GM19043 (cell line): ENCODE measurements around the gene PFDN6.
"Not testable (repeated sequence)": the region's sequence is repeated elsewhere in the genome, so short reads cannot be mapped to it uniquely, and the experiment has no call there.

ENCODE experiments used
- ATAC-seq: cut with Tn5 transposase; IDR thresholded peaks from one replicate; pipeline ENCODE4 v1.9.1; 2021; ENCODE audit warnings: low read depth; ENCODE audit not compliant: unreplicated experiment

The PFDN6 gene

GRCh38 chr6:33273129-33273923 lies 16.1 kb upstream of the PFDN6 start:
- ATAC-seq: no peak

- no peak for ATAC-seq
Measured at GRCh38 chr6:33273924-33274902, 15.2 kb upstream of the PFDN6 start.

GRCh38 chr6:33275795-33276580 lies 13.4 kb upstream of the PFDN6 start:
- not testable (repeated sequence) for ATAC-seq

- no peak for ATAC-seq
Measured at GRCh38 chr6:33276581-33276863, 12.9 kb upstream of the PFDN6 start.

- peak; percentile 51 for ATAC-seq
Measured at GRCh38 chr6:33276864-33277662, 12.3 kb upstream of the PFDN6 start, which contains the start of gene B3GALT4. TSS of gene B3GALT4 (plus strand) at chr6:33277123. CDS start at chr6:33277420, 297 bp downstream.

GRCh38 chr6:33277663-33278391 lies 11.6 kb upstream of the PFDN6 start:
- ATAC-seq: no peak

GRCh38 chr6:33278392-33278741 lies 11.0 kb upstream of the PFDN6 start:
- ATAC-seq: no peak

- no peak for ATAC-seq
Measured at GRCh38 chr6:33278810-33279209, 10.6 kb upstream of the PFDN6 start.

- ATAC-seq: no peak
Measured at GRCh38 chr6:33279257-33279695, 10.1 kb upstream of the PFDN6 start.

GRCh38 chr6:33279971-33280511 lies 9.4 kb upstream of the PFDN6 start:
- no peak for ATAC-seq

GRCh38 chr6:33280539-33280938 lies 8.9 kb upstream of the PFDN6 start:
- ATAC-seq: no peak

- ATAC-seq: not testable (repeated sequence)
Measured at GRCh38 chr6:33285214-33285613, 4.2 kb upstream of the PFDN6 start.

- ATAC-seq: no peak
Measured at GRCh38 chr6:33286946-33287914, 2.2 kb upstream of the PFDN6 start.

GRCh38 chr6:33288141-33288920 lies 1.1 kb upstream of the PFDN6 start:
- no peak for ATAC-seq

GRCh38 chr6:33289784-33290315 lies 449 bp downstream of the PFDN6 start:
- ATAC-seq: no peak

- ATAC-seq: no peak
Measured at GRCh38 chr6:33290459-33290858, 1.1 kb downstream of the PFDN6 start.
